Measurements from ENCODE around the gene L3MBTL3. TPM values are rescaled to one million over a fixed set of nuclear protein-coding genes. Genes with fewer than 3 reads are reported as not detected.

The L3MBTL3 gene
- total RNA-seq, 1 experiment from 2014 or later: 4.7 TPM

GRCh38 chr6:130105996-130106704, 87.8 kb downstream of the L3MBTL3 start:
- H3K4me3 Mint-ChIP-seq: no peak overlapping the region
- no peaks in the 10 kb centered on the region for H3K79me1 ChIP-seq (ENCODE audit: insufficient read depth, low read depth, low read length, poor library complexity, severe bottlenecking)
- no peak overlapping the region for H4K8ac ChIP-seq (replicated peaks; ENCODE audit: insufficient read length, low read depth, low read length)
- H3K4me1 Mint-ChIP-seq: no peaks in the 10 kb centered on the region
- no peak overlapping the region for H3K18ac ChIP-seq (ENCODE audit: insufficient read length, low read depth, low read length)
- no peak overlapping the region for H2BK12ac ChIP-seq (ENCODE audit: insufficient read length, low read depth, low read length)
- no peaks in the 10 kb centered on the region for H3K27me3 ChIP-seq (ENCODE audit: insufficient read depth, low read length)
- H3K27me3 Mint-ChIP-seq (ENCODE audit: low read depth): no peaks in the 10 kb centered on the region
- no peak for TF ChIP-seq CTCF (conservative IDR thresholded peaks at IDR 0.05)
- H4K5ac ChIP-seq (ENCODE audit: insufficient read length, low read depth, low read length): no peak overlapping the region
- no peak overlapping the region for H4K91ac ChIP-seq (ENCODE audit: insufficient read length, low read depth, low read length)
- DNase-seq: no peak
- H3K27ac ChIP-seq (ENCODE audit: insufficient read length, low read depth, low read length): no peak overlapping the region
- no peak overlapping the region for H2BK20ac ChIP-seq (ENCODE audit: low read depth, low read length, poor library complexity, severe bottlenecking)
- no peaks in the 10 kb centered on the region for H3K4me1 ChIP-seq (ENCODE audit: insufficient read depth, low read length)
- H3K9me3 Mint-ChIP-seq: peaks cover 3 to 7% of the 10 kb centered on the region in 2 experiments; a peak in 4 of 5 replicates
- no peak overlapping the region for H3K4ac ChIP-seq (ENCODE audit: low read depth, low read length)
- H3K4me2 ChIP-seq (ENCODE audit: insufficient read depth, insufficient read length, low read length): no peak overlapping the region
- WGBS (ENCODE audit: extremely low coverage, insufficient read length, low lambda C conversion rate): no CpG with 5 or more reads among the region's 4 CpGs
- H3K79me2 ChIP-seq (ENCODE audit: insufficient read depth, low read length): no peaks in the 10 kb centered on the region
- no peak overlapping the region for H2BK5ac ChIP-seq (ENCODE audit: insufficient read length, low read length)
- no peak overlapping the region for H3T11ph ChIP-seq (ENCODE audit: low read length)
- no peaks in the 10 kb centered on the region for H3K23me2 ChIP-seq (ENCODE audit: insufficient read length, low read depth, low read length, poor library complexity, severe bottlenecking)
- H3K56ac ChIP-seq (ENCODE audit: insufficient read length, low read depth, low read length): no peak overlapping the region
- peaks cover 2 to 10% (median 10%) of the 10 kb centered on the region in 3 experiments; a peak in 6 of 7 replicates for H3K36me3 Mint-ChIP-seq (ENCODE audit: insufficient read depth in 1 of 3, low read depth in 3 of 3)
- H3K9ac ChIP-seq (ENCODE audit: extremely low read depth, insufficient read length, low read length): no peak overlapping the region
- H3K14ac ChIP-seq (ENCODE audit: insufficient read depth, low read length): no peak overlapping the region
- H4K20me1 ChIP-seq (ENCODE audit: control insufficient read depth, insufficient read depth, insufficient read length): no peaks in the 10 kb centered on the region
- H3K9me3 ChIP-seq (ENCODE audit: control insufficient read depth, low read depth, low read length): no peaks in the 10 kb centered on the region
- H2AK5ac ChIP-seq (ENCODE audit: insufficient read length, low read length): no peak overlapping the region
- peak overlapping the region in 2 of 3 experiments; percentile 3 to 30; a peak in 3 of 7 replicates for H3K27ac Mint-ChIP-seq
- no peak overlapping the region for H3K23ac ChIP-seq (ENCODE audit: insufficient read length, low read depth, low read length)
- no peak overlapping the region for H2AFZ ChIP-seq (ENCODE audit: low read length)
- H2BK15ac ChIP-seq (ENCODE audit: low read depth, low read length): no peak overlapping the region
- no peak overlapping the region for H2BK120ac ChIP-seq (ENCODE audit: low read depth, low read length, poor library complexity, severe bottlenecking)
